C4-2B (cell line): ENCODE data around the gene DSCAML1.

ENCODE experiments used
- CTCF ChIP-seq: fragments of 450-650 bp; conservative IDR thresholded peaks from 2 replicates; pipeline ENCODE4 v1.5.1; 2017; ENCODE audit warnings: mild to moderate bottlenecking
- ZFX ChIP-seq: fragments of 450-650 bp; IDR thresholded peaks from 2 replicates; pipeline ENCODE4 v1.6.1; 2017

- TF ChIP-seq CTCF (no peak), ZFX (no peak)
Observed at GRCh38 chr11:117616979-117617378, 180.0 kb downstream of the DSCAML1 start.
